Prostate gland (tissue), 2 donors: ENCODE results near the gene SYT13. TPM values are rescaled to one million over a fixed set of nuclear protein-coding genes. Genes with fewer than 3 reads are reported as not detected.

Source experiments
- DNase-seq: peaks from one replicate; pipeline ENCODE4 v3.0.0-alpha.2; 2019; ENCODE audit warnings: low spot score
- H3K27ac ChIP-seq, 2 donors: fragments of 200-600 bp; sonication (generic); 2 replicates each; pipeline ENCODE4 v1.5.1; 2017 to 2019
- H3K27me3 ChIP-seq: fragments of 200-600 bp; sonication (generic); replicated peaks from 2 replicates; pipeline ENCODE4 v1.5.1; 2019; ENCODE audit not compliant: insufficient read depth
- H3K36me3 ChIP-seq, 2 donors: fragments of 200-600 bp; sonication (generic); 1 replicate in 1 of 2; 2 replicates in 1 of 2; pipeline versions ENCODE4 v1.5.1 to v1.8.1; 2017 to 2019
- H3K4me1 ChIP-seq: fragments of 200-600 bp; sonication (generic); replicated peaks from 2 replicates; pipeline ENCODE4 v1.5.1; 2019
- H3K4me3 ChIP-seq, 2 donors: fragments of 200-600 bp; sonication (generic); 2 replicates each; pipeline ENCODE4 v1.5.1; 2017 to 2019
- H3K9me3 ChIP-seq: fragments of 200-600 bp; sonication (generic); 2 replicates; pipeline ENCODE4 v1.5.1; 2017
- POLR2A ChIP-seq: fragments of 450-650 bp; IDR thresholded peaks from one replicate; pipeline ENCODE4 v1.6.1; 2016; ENCODE audit warnings: antibody characterized with exemption, mild to moderate bottlenecking
- POLR2AphosphoS5 ChIP-seq: sonication (generic); formaldehyde crosslinking; IDR thresholded peaks from one replicate; pipeline ENCODE4 v1.6.1; 2017; ENCODE audit warnings: antibody characterized with exemption
- whole genome bisulfite sequencing: methylation state at CpG from one replicate; pipeline ENCODE4 v1.1.5; 2018; 5-methylcytosine and 5-hydroxymethylcytosine counted together
- intact Hi-C: fragments of 100-400 bp; cut with DNase I; formaldehyde crosslinking; loops from one replicate; pipeline ENCODE4 v1.14.2; 2022
- total RNA-seq, 2 donors: library from RNA; depleted of rRNA; stranded (reverse); fragments of >200 nt; gene quantifications; one replicate each; pipeline ENCODE4 v1.1.0, GENCODE V29; 2016
- TF ChIP-seq, protein P1 (sequence below), 4 experiments: fragments of 200-600 bp in 2 of 4; fragments of 450-650 bp in 2 of 4; sonication (generic) in 2 of 4; IDR thresholded peaks; 1 replicate in 3 of 4; 2 replicates in 1 of 4; pipeline ENCODE4 v1.5.1; 2016 to 2019; ENCODE audit warnings: antibody characterized with exemption in 4 of 4, mild to moderate bottlenecking in 2 of 4, moderate library complexity in 2 of 4

SYT13 gene
- total RNA-seq, 2 donors from 2014 or later, result 0.80 to 4.8 TPM

DNA sequence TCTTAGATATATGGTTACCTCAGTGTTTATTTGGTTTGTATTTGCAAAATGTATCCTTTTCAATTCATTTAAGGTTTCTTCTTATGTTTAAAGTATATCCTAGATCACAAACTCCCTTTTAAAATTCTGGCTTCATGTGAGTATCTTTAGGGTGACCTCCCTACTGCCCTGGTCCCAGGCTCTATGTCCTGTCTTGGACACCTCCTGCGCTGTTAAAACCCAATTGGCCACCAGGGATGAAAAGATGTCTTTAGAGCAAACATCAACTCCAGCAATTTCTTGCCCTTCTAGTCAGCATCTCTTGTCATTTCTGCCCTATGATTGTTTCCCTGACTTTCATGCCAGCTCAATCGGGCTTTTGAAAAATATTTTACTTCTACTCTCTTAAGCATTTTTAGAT, 28.8 kb upstream of the SYT13 start:
- Histone ChIP-seq H3K27me3 (no peaks in the 10 kb centered on the region), H3K36me3 (no peaks in the 10 kb centered on the region), H3K4me1 (no peaks in the 10 kb centered on the region), H3K9me3 (no peaks in the 10 kb centered on the region), H3K27ac (no peak overlapping the region), H3K4me3 (no peak overlapping the region)
- WGBS, result 95% methylated on average over 2 of the region's 2 CpGs
- DNase-seq, result no peak
- intact Hi-C loops, result no loop called here
- no peak for TF ChIP-seq POLR2AphosphoS5
- no peak for TF ChIP-seq POLR2A
- TF ChIP-seq, protein P1, sequence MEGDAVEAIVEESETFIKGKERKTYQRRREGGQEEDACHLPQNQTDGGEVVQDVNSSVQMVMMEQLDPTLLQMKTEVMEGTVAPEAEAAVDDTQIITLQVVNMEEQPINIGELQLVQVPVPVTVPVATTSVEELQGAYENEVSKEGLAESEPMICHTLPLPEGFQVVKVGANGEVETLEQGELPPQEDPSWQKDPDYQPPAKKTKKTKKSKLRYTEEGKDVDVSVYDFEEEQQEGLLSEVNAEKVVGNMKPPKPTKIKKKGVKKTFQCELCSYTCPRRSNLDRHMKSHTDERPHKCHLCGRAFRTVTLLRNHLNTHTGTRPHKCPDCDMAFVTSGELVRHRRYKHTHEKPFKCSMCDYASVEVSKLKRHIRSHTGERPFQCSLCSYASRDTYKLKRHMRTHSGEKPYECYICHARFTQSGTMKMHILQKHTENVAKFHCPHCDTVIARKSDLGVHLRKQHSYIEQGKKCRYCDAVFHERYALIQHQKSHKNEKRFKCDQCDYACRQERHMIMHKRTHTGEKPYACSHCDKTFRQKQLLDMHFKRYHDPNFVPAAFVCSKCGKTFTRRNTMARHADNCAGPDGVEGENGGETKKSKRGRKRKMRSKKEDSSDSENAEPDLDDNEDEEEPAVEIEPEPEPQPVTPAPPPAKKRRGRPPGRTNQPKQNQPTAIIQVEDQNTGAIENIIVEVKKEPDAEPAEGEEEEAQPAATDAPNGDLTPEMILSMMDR (IDR thresholded peaks at IDR 0.05), result no peak

DNA sequence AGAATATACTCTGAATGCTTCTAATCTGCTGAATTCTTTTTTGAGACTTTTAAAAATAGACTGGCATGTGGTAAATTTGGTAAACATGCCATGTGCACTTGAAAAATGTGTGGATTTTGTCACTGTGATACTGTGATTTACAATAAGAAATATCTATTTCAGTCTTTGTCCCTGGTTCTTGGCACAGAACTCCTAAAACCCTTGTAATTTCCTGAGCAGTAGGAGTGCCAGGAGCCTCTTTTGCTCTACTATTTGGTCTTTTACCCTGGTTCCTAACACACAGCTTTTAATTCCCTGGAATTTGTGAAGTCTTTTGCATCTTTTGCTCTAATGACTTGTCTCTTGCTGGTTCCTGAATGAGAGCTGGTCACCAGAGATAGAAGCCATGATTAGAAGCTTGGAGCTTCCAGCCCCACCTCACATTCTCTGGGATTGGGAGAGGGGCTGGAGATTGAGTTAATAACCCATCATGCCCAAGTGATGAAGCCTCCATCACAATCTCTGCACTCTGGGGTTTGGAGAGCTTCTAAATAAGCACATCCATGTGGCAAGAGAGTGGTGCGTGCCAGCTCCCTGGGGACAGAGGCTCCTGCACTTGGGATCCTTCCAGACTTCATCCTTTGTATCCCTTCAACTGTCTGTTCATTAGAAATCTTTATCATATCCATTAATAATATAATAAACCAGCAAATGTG, 27.2 kb upstream of the SYT13 start:
- Histone ChIP-seq H3K9me3 (no peaks in the 10 kb centered on the region), H3K4me1 (no peaks in the 10 kb centered on the region), H3K27me3 (no peaks in the 10 kb centered on the region), H3K36me3 (no peaks in the 10 kb centered on the region), H3K27ac (no peak overlapping the region), H3K4me3 (no peak overlapping the region)
- TF ChIP-seq, protein P1 (IDR thresholded peaks at IDR 0.05), result no peak
- TF ChIP-seq POLR2A, result no peak
- TF ChIP-seq POLR2AphosphoS5, result no peak
- DNase-seq, result no peak
- intact Hi-C loops, result no loop called here
- WGBS, result 42% methylated on average over 1 of the region's 1 CpG

DNA sequence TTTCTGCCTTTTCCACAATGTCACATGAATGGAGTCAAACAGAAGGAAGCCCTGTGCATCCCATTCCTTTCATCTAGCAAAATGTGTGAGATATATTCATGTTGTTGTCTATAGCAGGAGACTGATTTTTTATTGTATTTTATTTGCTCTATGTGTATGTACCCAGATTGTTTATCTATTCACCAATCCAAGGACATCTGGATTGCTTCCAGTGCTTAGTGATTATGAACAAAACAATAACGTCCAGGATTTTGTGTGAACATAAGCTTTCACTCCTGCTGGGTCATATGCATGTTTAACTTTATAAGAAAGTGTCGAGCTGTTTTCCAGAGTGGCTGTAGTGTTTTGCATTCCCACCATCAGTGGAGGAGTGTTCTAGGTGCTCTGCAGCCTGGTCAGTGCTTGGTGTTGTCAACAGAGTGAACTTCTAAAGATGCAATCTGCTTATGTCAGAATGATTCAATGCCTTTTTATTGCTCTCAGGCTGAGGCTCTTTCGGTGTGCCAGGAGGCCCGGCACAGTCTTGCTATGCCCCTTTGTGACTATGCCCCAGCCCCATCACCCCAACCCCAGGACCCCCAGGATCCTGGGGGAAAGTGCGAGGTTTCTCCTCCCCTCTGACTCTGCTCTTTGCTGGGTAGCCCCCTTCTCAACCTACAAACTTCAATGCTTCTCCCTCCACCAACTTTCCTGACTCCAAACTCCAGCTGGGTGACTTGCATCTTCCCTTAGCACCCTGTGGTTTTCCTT, 19.9 kb upstream of the SYT13 start:
- 19% methylated on average over 5 of the region's 5 CpGs for WGBS
- H3K4me3 ChIP-seq, result no peak overlapping the region
- H3K27ac ChIP-seq, result no peak overlapping the region
- DNase-seq, result no peak
- TF ChIP-seq, protein P1 (IDR thresholded peaks at IDR 0.05), result no peak
- TF ChIP-seq POLR2AphosphoS5, result peak; percentile 54
- H3K4me1 ChIP-seq, result peaks cover 4% of the 10 kb centered on the region
- no peaks in the 10 kb centered on the region for H3K36me3 ChIP-seq
- intact Hi-C loops, result no loop called here
- no peaks in the 10 kb centered on the region for H3K9me3 ChIP-seq
- no peaks in the 10 kb centered on the region for H3K27me3 ChIP-seq

DNA sequence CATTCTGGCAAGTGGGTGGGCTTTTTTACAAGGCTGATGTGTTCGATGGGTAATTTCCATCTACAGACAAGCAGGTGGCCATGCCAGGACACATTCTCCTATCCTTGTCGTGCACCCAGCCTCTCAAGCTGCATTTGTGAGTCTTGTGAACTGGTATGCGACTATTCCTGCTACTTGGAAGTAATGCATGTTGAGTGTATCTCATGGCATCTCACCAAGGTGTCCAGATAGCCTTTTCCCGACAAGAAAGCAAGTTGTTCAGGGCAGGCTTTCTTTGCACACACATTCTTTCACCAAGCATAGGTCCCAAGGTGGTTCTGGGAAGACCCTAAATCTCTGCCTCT, 18.8 kb upstream of the SYT13 start:
- H3K27ac ChIP-seq, result no peak overlapping the region
- intact Hi-C loops, result no loop called here
- no peak for DNase-seq
- no peaks in the 10 kb centered on the region for H3K9me3 ChIP-seq
- WGBS, result 87% methylated on average over 4 of the region's 4 CpGs
- no peak overlapping the region for H3K4me3 ChIP-seq
- TF ChIP-seq POLR2A (no peak), POLR2AphosphoS5 (no peak)
- TF ChIP-seq, protein P1 (IDR thresholded peaks at IDR 0.05), result no peak
- no peaks in the 10 kb centered on the region for H3K36me3 ChIP-seq
- peaks cover 4% of the 10 kb centered on the region for H3K4me1 ChIP-seq
- H3K27me3 ChIP-seq, result no peaks in the 10 kb centered on the region
